Adipocyte (in vitro differentiated cells): ENCODE results near the gene RBM4.

Experiments
- DNase-seq: peaks from one replicate; pipeline ENCODE4 v3.0.0-alpha.2; 2015; ENCODE audit warnings: low read depth
- H3K27me3 ChIP-seq: replicated peaks from 2 replicates; pipeline ENCODE4 v1.7.0; 2013; ENCODE audit warnings: mild to moderate bottlenecking, low read length, moderate library complexity; ENCODE audit not compliant: control insufficient read depth, insufficient read depth
- H3K36me3 ChIP-seq: 2 replicates; pipeline ENCODE4 v1.7.0; 2013; ENCODE audit warnings: low read length, mild to moderate bottlenecking, moderate library complexity; ENCODE audit not compliant: control insufficient read depth, insufficient read depth, severe bottlenecking
- H3K4me1 ChIP-seq: 2 replicates; pipeline ENCODE4 v1.7.0; 2013; ENCODE audit warnings: mild to moderate bottlenecking, low read length, moderate library complexity; ENCODE audit not compliant: control insufficient read depth, insufficient read depth
- H3K4me3 ChIP-seq: 2 replicates; pipeline ENCODE4 v1.7.0; 2013; ENCODE audit warnings: mild to moderate bottlenecking, low read length, moderate library complexity
- H3K9ac ChIP-seq: 2 replicates; pipeline ENCODE4 v1.7.0; 2013; ENCODE audit warnings: mild to moderate bottlenecking, low read length, moderate library complexity
- H3K9me3 ChIP-seq: 2 replicates; pipeline ENCODE4 v1.7.0; 2013; ENCODE audit warnings: mild to moderate bottlenecking, low read length, moderate library complexity; ENCODE audit not compliant: control insufficient read depth

The RBM4 gene

GRCh38 chr11:66663741-66664296, 25.3 kb downstream of the RBM4 start:
- Histone ChIP-seq H3K4me1 (peaks cover 6% of the 10 kb centered on the region), H3K9ac (no peak overlapping the region), H3K27me3 (no peaks in the 10 kb centered on the region), H3K36me3 (peaks cover 68% of the 10 kb centered on the region), H3K4me3 (no peak overlapping the region), H3K9me3 (no peaks in the 10 kb centered on the region)
- DNase-seq, result no peak

DNA sequence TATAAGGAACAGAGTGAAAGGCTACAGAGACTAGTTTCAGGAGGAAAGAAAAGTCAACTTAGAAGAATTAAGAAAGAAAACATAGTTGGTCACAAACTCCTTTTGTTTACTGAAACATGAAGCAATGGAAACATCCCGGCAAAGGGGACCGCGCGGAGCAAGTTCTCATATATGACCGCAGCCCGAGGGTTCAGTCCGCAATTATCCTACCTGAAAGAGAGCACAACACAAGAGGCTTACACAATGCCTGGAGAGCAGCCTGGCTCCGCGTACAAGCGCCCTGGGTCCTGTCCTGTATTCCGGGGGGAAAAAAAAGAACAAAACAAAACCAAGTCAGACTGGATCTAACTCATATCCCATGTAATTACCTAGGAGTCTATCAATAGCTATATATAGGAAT, 26.9 kb downstream of the RBM4 start:
- no peaks in the 10 kb centered on the region for H3K9me3 ChIP-seq
- no peaks in the 10 kb centered on the region for H3K27me3 ChIP-seq
- DNase-seq, result no peak
- H3K4me3 ChIP-seq, result no peak overlapping the region
- peaks cover 6% of the 10 kb centered on the region for H3K4me1 ChIP-seq
- H3K36me3 ChIP-seq, result peaks cover 63% of the 10 kb centered on the region
- H3K9ac ChIP-seq, result no peak overlapping the region

GRCh38 chr11:66670816-66671215, 32.3 kb downstream of the RBM4 start:
- no peak overlapping the region for H3K4me3 ChIP-seq
- no peaks in the 10 kb centered on the region for H3K9me3 ChIP-seq
- H3K4me1 ChIP-seq, result peaks cover 5% of the 10 kb centered on the region
- H3K9ac ChIP-seq, result no peak overlapping the region
- no peaks in the 10 kb centered on the region for H3K27me3 ChIP-seq
- H3K36me3 ChIP-seq, result peaks cover 40% of the 10 kb centered on the region
- no peak for DNase-seq

GRCh38 chr11:66674964-66675602, 36.6 kb downstream of the RBM4 start:
- H3K4me3 ChIP-seq, result no peak overlapping the region
- DNase-seq, result no peak

DNA sequence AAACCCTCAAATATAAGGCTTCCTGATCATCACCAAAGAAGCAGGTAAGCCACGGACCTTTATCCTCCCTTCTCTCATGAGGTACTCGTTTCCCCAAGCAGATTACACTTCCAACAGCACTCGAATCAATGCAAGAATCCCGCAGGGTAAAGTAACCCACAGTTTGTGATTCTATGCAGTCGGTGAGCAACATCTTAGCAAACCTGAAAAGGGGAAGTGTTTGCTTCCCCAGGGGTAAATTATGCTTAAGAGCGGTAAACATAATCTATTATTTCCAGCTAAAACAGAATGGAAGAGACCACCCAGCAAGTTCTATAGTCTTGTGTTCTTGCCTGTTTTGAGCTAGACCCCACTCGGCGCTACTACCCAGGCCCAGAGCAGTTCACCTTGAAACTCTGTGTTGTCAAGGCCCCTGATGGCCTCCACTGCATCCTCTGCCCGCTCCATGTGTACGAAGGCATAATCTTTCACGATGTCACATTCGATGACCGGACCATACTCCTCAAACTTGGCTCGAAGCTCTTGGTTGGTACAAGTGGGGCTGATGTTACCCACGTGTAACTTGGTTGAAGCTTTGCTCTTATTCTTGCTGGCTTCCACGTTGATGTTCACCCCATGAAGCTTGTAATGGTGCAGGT, 37.9 kb downstream of the RBM4 start:
- peaks cover 13% of the 10 kb centered on the region for H3K36me3 ChIP-seq
- no peak overlapping the region for H3K9ac ChIP-seq
- no peaks in the 10 kb centered on the region for H3K27me3 ChIP-seq
- no peak for DNase-seq
- no peaks in the 10 kb centered on the region for H3K9me3 ChIP-seq
- H3K4me1 ChIP-seq, result peaks cover 25% of the 10 kb centered on the region
- peak overlapping the region; percentile 81 for H3K4me3 ChIP-seq

More at GRCh38 chr11:66674964-66675602, 36.6 kb downstream of the RBM4 start:
- peaks cover 25% of the 10 kb centered on the region for H3K4me1 ChIP-seq
- H3K27me3 ChIP-seq, result no peaks in the 10 kb centered on the region
- no peaks in the 10 kb centered on the region for H3K9me3 ChIP-seq
- peaks cover 13% of the 10 kb centered on the region for H3K36me3 ChIP-seq
- H3K9ac ChIP-seq, result no peak overlapping the region

DNA sequence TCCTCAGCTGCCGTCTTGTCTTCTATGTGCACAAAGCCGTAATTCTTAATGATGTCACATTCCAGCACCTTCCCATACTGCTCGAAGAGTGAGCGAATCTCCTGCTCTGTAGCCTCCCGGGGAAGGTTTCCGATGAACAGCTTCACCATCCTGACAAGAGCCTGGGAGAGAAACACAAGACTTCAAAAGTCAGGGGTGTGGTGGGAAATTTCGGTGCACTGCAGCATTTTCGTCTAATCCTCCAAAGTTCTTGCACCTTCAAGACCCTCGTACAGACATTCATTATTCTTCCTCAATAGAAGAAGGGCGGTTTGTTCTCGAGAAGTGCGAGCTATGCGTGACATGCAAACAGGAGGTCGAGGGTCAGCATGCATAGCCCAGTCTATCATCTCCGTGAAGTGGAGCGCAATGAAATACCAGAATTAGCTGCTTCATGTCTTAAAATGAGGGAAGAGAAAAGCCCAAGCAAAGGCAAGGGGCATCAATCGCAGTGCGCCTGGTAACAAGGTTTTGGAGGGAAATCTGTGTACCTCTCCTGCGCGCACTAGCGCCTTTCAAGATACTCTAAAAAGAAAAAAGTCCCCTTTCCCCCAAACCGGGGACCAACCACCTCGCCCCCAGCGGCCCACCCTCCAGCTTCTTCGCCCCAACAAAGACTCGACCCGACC, 38.6 kb downstream of the RBM4 start:
- H3K9ac ChIP-seq, result peak overlapping the region; percentile 91
- H3K27me3 ChIP-seq, result no peaks in the 10 kb centered on the region
- H3K4me3 ChIP-seq, result peak overlapping the region; percentile 81
- peaks cover 25% of the 10 kb centered on the region for H3K4me1 ChIP-seq
- H3K36me3 ChIP-seq, result peaks cover 13% of the 10 kb centered on the region
- H3K9me3 ChIP-seq, result no peaks in the 10 kb centered on the region
- no peak for DNase-seq

- peaks cover 13% of the 10 kb centered on the region for H3K36me3 ChIP-seq
- H3K4me1 ChIP-seq, result peaks cover 25% of the 10 kb centered on the region
- H3K9me3 ChIP-seq, result no peaks in the 10 kb centered on the region
- DNase-seq, result peak; percentile 99
- peak within 1 kb of the TSS; percentile 81 for H3K4me3 ChIP-seq
- peak within 1 kb of the TSS; percentile 91 for H3K9ac ChIP-seq
- H3K27me3 ChIP-seq, result no peaks in the 10 kb centered on the region
Observed at GRCh38 chr11:66677599-66678375, 39.3 kb downstream of the RBM4 start, which contains the start of gene RBM4B. Gene RBM4B (minus strand): TSS chr11:66677887. CDS start chr11:66677079, 808 bp downstream.

- no peak for DNase-seq
- no peaks in the 10 kb centered on the region for H3K9me3 ChIP-seq
- no peaks in the 10 kb centered on the region for H3K27me3 ChIP-seq
- H3K4me1 ChIP-seq, result peaks cover 17% of the 10 kb centered on the region
- peaks cover 4% of the 10 kb centered on the region for H3K36me3 ChIP-seq
- no peak overlapping the region for H3K4me3 ChIP-seq
- H3K9ac ChIP-seq, result no peak overlapping the region
Observed at GRCh38 chr11:66680966-66681645, 42.6 kb downstream of the RBM4 start.

GRCh38 chr11:66683877-66684276, 45.4 kb downstream of the RBM4 start:
- H3K4me1 ChIP-seq, result no peaks in the 10 kb centered on the region
- H3K27me3 ChIP-seq, result peaks cover 10% of the 10 kb centered on the region
- H3K36me3 ChIP-seq, result no peaks in the 10 kb centered on the region
- H3K9me3 ChIP-seq, result no peaks in the 10 kb centered on the region
- no peak overlapping the region for H3K9ac ChIP-seq
- H3K4me3 ChIP-seq, result no peak overlapping the region
- DNase-seq, result no peak

GRCh38 chr11:66684635-66685034, 46.1 kb downstream of the RBM4 start:
- no peak for DNase-seq
- Histone ChIP-seq H3K9ac (no peak overlapping the region), H3K4me3 (no peak overlapping the region), H3K36me3 (no peaks in the 10 kb centered on the region), H3K27me3 (peaks cover 10% of the 10 kb centered on the region), H3K4me1 (no peaks in the 10 kb centered on the region), H3K9me3 (no peaks in the 10 kb centered on the region)
